Lung microvascular endothelial cell (primary cell): ENCODE measurements around the gene STK40. TPM values are rescaled to one million over a fixed set of nuclear protein-coding genes. Genes with fewer than 3 reads are reported as not detected.

Experiments
- DNase-seq, 2 donors: peaks; one replicate each; pipeline versions ENCODE4 v3.0.0 to v3.0.0-alpha.2; 2010; ENCODE audit warnings: low read depth in 2 of 2
- total RNA-seq: library from RNA; depleted of rRNA; stranded (reverse); fragments of >200 nt; gene quantifications from 2 replicates; pipeline ENCODE4 v1.2.1, GENCODE V29; 2014

The STK40 gene
- total RNA-seq, 1 donor from 2014 or later = 21.6 TPM

DNA sequence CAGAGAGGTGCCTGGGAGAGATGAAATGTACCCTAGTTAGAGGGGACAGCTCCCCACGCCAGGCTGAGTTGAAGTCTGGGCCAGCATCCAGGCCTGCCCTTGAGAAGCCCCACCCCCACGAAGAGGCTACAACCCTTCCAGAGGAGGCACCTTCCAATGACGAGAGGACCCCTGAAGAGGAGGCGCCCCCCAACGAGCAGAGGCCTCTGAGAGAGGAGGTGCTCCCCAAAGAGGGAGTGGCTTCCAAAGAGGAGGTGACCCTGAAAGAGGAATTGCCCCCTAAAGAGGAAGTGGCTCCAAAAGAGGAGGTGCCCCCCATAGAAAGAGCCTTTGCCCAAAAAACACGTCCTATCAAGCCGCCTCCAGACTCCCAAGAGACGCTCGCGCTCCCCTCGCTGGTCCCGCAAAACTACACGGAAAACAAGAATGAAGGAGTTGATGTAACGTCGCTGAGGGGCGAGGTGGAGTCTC, 65.4 kb downstream of the STK40 start:
- DNase-seq = no peak

DNA sequence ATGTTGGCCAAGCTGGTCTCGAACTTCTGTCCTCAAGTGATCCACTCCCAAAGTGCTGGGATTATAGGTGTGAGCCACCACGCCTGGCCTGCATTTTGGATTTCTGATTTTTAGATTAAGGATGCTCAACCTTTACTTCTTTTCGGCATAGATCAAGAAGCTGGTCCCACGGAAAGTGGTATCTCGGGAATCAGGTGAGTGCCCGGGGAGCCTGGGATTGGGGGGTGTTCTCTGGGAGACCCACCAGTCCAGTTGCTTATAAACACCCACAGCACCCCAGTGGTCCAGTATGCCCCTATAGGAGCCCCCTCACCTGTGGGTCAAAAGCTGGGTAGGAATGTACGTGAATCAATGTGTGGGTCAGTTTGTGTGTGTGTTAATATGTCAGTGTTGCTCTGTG, 76.3 kb downstream of the STK40 start:
- no peak for DNase-seq

DNA sequence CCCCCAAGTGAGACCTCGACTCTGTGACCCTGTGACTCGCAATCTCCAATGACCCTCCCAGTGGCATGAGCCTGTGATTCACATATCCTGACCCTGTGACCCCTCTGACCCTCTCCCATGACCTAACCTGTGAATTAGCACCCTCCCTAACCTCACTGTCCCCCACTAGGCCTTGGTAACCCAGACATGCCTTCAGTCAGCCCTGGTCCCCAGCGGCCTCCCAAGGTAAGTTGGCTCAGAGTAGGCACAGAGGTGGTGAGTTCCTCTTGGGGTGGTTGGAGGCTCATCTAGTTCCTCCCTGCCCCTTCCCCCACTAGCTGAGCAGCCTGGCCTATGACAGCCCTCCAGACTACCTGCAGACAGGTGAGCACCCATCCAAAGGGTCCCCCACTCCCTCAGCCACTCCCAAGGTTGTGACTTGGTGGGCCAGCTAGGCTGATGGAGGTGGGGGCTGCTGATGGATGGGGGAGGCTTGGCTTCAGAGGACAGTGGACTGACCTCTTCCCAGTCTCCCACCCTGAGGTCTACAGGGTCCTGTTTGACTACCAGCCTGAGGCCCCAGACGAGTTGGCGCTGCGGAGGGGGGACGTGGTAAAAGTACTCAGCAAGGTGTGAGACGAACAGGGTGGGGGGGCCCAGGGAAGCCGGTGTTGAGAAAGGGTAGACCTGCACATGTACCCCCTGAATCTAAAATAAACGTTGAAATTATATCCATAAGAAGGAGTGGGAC, 78.0 kb downstream of the STK40 start:
- no peak for DNase-seq

DNA sequence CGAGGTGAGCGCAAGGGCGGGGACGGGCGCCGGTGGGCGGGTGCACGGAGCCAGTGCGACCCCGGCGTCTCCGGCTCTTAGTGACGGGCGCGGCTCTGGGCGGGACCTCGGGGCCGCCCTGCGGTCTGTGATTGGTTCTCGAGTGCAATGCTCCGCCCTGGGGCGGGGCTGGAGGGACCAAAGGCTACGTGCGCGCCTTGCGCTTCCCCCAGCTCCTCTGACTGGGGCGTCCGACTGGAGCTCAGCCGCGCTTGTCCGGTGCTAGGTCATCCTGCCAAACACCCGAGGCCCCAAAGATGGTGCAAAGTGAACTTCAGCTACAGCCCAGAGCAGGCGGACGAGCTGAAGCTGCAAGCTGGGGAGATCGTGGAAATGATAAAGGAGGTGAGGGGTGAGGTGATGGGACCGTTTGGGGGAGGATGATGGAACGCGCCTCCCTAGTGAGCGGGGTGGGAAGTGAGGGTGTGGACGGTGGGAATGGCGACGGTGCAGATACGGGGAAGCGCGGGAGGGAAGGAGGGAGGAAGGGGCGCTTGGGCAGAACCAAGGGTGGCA, 78.7 kb downstream of the STK40 start:
- DNase-seq = peak; percentile 92 to 93

DNA sequence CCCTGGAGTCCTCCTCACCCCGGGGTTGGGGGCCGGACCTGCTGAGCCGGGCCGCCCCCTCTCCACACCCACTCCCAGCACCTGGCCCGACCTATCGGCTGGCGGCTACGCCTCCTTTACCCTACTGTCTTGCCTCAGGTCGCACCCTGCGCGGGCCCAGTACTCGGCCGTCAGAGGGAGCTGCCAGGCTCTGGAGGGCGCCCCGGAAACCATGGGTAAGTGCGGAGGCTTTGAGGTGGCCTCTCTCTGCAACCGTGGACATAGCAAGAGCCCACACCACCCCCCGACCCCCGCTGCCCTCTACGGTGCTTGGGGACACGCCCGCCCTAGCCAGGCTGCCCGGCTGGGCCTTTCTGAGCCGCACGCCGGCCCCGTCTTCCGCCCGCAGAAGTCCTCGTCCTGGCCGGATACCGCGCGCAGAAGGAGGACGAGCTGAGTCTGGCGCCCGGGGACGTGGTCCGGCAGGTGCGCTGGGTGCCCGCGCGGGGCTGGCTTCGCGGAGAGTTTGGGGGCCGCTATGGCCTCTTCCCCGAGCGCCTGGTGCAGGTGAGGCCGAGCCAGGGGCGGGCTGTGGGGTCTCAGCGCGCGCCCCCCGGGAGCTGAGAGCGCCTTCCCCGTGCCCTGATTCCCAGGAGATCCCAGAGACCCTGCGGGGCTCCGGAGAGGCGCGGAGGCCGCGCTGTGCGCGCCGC, 79.4 kb downstream of the STK40 start, which contains the start of gene SH3D21:
Gene SH3D21 (plus strand): TSS at position 159 of the 692 bp plus-strand sequence. CDS start 53 bp downstream, at position 212.
- DNase-seq = peak in 1 of 2 donors; percentile 43

DNA sequence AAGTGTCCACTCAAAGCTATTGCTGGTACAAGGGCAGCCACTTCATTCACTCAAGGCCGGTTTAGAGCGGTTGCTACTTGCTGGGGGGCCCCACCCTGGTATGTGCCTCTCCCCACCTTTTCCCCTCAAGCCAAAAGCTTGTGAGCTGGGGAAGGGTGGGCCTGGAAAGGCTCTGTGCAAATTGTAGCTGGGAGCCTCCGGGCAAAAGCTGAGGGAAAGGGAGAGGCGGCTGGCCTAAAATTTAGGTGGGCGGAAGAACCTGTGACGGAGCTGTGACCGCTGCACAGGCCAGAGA, 79.9 kb downstream of the STK40 start:
- DNase-seq = no peak

DNA sequence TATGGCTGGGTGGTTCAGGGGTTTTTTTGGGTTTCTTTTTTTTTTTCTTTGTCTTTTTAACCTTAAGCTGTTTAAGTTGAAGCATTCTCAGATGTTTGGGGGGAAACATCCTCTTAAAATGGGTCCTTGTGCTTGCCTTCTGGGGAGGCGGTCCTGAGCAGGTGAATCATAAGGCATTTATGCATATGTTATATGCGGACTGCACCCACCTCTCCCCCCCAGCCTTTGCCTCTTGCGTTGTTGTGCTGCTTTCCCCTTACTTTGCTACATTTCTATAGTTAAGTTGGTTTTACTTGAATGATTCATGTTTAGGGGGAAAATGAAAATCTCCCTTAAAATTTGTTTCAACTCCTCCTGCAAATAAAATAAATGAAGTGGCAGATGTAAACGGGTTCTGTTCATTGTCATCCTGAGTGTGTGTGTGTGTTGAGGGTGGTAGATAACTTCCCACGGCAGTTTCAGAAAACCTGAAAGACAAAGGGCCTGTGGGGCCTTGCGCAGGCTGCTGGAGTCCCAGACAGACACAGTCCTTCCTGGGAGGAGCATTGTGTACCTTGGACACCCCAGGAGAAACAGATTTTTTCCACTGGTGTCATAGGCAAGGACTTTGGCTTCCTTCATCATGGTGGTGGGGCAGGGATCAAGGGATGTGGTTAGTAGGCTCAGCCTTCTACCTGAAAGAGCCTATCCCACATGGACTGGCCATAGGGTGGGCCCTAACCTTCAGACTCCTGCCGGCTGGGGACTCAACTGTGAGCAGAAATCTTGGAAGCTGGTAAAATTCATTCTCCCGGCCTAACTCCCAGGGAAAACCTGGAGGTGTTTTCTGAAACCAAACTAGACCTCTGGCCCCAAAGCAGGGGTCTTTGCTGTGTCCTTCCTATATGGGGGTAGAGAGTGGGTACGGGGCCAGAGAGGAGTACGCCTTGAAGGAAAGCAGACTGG, 80.5 kb downstream of the STK40 start:
- DNase-seq = no peak

DNA sequence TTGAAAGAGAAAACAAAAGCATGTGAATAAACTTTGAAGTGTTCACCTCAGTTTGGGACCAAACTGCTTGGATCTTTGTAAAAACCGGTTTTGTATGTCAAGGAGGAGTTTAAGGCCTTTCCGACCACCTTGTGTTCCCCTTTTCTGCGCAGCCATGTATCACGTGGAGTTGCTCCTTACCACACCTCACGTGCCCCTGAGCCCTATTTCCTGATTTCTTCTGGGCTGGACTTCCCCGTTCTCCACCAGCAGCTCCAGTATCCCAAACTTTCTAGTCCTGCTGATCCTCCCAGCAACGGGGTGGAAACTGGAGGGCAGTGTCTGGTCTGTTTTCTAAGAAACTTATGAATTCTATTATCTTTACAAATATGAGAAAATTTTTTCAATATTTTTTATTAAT, 81.2 kb downstream of the STK40 start:
- no peak for DNase-seq

DNA sequence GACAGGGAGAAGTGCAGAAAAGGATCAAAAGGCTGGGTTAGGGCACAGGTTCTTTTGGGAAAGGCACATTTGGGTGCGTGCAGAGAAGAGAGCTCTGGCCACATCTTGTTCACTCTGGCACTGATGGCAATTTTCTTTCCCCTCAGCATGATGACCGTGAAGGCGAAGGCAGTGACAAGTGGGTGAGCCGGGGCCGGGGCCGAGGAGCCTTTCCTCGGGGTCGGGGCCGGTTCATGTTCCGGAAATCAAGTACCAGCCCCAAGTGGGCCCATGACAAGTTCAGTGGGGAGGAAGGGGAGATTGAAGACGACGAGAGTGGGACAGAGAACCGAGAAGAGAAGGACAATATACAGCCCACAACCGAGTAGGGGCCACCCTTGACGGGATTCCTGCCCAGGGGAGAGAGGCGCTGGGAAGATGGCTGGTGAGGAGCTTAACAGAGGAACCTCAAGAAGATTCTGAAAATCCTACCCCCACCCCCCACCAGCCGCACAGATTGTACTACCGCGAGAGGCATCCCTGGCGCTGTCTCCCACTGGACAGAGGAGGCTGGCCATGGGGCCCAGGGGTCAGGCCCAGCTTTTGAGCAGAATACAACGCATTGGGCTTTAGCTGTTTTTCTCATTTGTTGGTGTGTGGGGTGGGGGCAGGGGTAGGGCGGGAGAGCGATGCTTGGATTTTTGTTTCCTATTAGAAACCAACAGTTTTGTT, 81.9 kb downstream of the STK40 start:
- DNase-seq = no peak

DNA sequence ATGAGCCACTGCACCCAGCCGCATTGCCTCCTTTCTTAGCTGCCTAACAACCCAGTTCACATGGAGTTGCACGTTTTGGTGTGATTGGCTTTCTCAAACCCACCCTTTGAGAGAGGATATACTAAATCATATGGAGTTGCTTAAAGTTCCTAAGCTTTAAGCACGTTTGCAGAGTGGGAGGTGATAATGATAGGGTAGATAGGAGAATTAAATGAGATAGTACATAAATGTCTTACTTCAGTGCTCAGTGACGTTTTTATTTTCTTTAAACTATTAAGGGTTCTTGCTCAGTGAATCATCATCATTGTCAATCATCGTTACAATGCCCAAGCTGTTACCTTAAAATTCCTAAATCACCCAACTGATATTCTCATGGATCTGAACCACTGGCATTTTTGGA, 82.5 kb downstream of the STK40 start:
- no peak for DNase-seq

DNA sequence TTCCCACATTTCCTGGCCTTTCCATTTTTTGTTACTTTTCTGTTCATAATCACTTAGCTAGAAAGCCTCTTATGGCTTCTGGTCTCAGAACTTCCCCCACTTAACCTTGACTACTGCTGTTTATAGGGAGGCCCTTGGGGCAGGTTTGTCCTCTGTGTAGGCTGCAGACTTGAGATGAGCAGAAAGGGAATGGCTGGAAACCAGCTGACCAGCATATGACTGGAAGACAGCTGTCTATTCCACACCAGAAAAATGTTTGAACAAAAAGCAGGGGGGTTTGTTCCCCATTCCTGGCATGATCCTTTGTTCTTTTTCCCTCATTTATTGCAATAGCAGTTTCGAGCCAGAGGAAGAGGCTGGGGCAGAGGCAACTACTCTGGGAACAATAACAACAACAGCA, 84.5 kb downstream of the STK40 start:
- DNase-seq = no peak

DNA sequence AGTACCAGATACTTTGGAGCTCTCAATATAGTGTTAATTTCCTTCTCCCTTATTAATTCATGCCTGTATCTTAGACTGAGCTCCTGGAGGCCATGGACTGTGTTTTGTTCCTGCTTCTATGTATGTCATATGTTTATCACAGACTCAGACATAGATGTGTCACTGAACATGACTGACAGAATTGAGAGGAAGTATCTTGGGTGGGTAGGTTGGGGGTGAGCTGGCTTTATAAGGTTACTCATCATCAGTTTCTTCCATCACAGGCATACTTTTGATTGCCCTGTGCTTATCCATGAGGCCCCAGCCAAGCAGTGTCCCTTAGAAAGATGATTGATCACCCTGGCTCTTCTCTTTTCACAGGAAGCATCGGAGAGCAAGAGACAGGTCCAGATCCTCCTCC, 85.2 kb downstream of the STK40 start:
- DNase-seq = peak in 1 of 2 donors; percentile 61

DNA sequence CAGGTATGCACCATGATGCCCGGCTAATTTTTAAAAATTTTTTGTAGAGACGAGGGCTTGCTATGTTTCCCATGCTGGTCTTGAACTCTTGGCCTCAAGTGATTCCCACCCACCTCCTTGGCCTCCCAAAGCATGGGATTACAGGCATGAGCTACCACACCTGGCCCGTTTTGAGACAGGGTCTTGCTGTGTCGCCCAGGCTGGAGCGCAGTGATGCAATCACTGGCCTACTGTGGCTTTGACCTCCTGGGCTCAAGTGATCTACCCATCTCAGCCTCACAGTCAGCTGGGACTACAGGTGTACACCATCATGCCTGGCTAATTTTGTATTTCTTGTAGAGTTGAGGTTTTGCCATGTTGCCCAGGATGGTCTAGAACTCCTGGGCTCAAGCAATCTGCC, 87.1 kb downstream of the STK40 start:
- no peak for DNase-seq

DNA sequence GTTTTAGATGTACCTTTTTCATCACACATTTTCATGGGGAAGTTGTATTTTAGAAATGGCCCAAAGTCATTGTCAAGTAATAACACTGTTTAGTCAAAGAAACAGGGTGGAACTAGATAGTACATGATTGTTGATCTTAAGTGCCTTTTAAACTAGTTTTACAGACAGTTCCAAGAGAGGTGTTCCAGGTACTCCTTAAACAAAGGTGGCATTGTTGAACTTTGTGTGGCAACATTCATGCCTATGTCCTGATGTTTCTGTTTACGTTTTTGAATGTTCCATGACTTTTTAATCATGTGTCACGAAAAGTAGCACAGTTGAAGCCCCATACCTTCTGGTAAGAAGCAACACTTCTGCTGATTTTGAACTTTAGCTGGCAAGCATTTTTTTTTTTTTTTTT, 88.7 kb downstream of the STK40 start:
- DNase-seq = no peak

DNA sequence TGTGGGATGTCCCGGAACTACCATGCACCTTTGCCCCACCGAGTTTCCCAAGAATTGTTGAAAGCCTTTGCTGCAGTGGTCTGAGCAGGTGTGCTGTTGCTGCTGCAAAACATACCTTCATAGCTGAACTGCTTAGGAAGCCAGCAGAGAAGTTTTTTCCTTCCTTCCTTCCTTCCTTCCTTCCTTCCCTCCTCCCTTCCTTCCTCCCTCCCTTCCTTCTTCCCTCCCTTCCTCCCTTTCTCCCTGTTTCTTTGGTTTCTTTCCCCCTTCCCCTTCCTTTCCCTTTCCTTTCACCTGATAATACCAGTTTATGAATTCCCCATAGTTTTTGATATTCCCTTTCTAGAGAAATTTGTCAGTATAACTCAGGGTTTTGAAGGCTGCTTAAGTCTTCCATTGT, 90.3 kb downstream of the STK40 start:
- DNase-seq = no peak

Other genes starting within 250 kb of the STK40 start
- gene TRAPPC3, start 236.4 kb downstream of the STK40 start, total RNA-seq = 72.1 and 85.3 TPM in 2 replicates
- gene MAP7D1, start 229.8 kb downstream of the STK40 start, total RNA-seq = 42.7 and 44.2 TPM in 2 replicates
- 104 and 113 TPM in 2 replicates for gene THRAP3, start 161.5 kb downstream of the STK40 start, total RNA-seq
- 0.44 and 0.99 TPM in 2 replicates for gene SH3D21, start 79.6 kb downstream of the STK40 start, total RNA-seq
- gene EVA1B, start 62.3 kb downstream of the STK40 start, total RNA-seq = 96.3 and 109 TPM in 2 replicates
- gene LSM10, start 12.0 kb upstream of the STK40 start, total RNA-seq = 8.1 and 9.9 TPM in 2 replicates
- 4.2 and 5.2 TPM in 2 replicates for gene OSCP1, start 64.5 kb upstream of the STK40 start, total RNA-seq
- 69.5 and 70.4 TPM in 2 replicates for gene MRPS15, start 78.5 kb upstream of the STK40 start, total RNA-seq
- gene CSF3R, start 97.0 kb upstream of the STK40 start, total RNA-seq = not detected in 2 replicates